ENCODE results near the gene CHST9. TPM values are rescaled to one million over a fixed set of nuclear protein-coding genes. Genes with fewer than 3 reads are reported as not detected.

CHST9 gene
- total RNA-seq, 1 donor from 2014 or later = 5.6 TPM

- Histone ChIP-seq H3K4me1 (no peaks in the 10 kb centered on the region), H3K27ac (no peak overlapping the region)
- intact Hi-C loops (cut with DNase I) = no loop called here
These were observed 177.2 kb downstream of the CHST9 start for GRCh38 chr18:27007880-27008279.

GRCh38 chr18:27005589-27005988 is 179.5 kb downstream of the CHST9 start:
- Histone ChIP-seq H3K36me3 (no peaks in the 10 kb centered on the region), H3K4me3 (no peak overlapping the region), H3K9me3 (no peaks in the 10 kb centered on the region), H3K27me3 (ENCODE audit: low read depth) (no peaks in the 10 kb centered on the region), H3K27ac (no peak overlapping the region), H3K4me1 (no peaks in the 10 kb centered on the region)
- DNase-seq = no peak
- TF ChIP-seq CTCF (IDR thresholded peaks at IDR 0.05) = no peak
- intact Hi-C loops (cut with DNase I) = no loop called here
- ATAC-seq = no peak

More at GRCh38 chr18:27007880-27008279, 177.2 kb downstream of the CHST9 start:
- Histone ChIP-seq H3K4me3 (no peak overlapping the region), H3K9me3 (no peaks in the 10 kb centered on the region), H3K27me3 (ENCODE audit: low read depth) (no peaks in the 10 kb centered on the region), H3K36me3 (no peaks in the 10 kb centered on the region)
- no peak for TF ChIP-seq CTCF (IDR thresholded peaks at IDR 0.05)
- ATAC-seq (no peak), DNase-seq (no peak)

GRCh38 chr18:27004056-27004829 is 180.9 kb downstream of the CHST9 start:
- ATAC-seq = no peak

GRCh38 chr18:26999797-27000196 is 185.3 kb downstream of the CHST9 start:
- Histone ChIP-seq H3K4me1 (no peaks in the 10 kb centered on the region), H3K27ac (no peak overlapping the region), H3K27me3 (ENCODE audit: low read depth) (no peaks in the 10 kb centered on the region), H3K9me3 (no peaks in the 10 kb centered on the region), H3K4me3 (no peak overlapping the region), H3K36me3 (no peaks in the 10 kb centered on the region)
- no peak for TF ChIP-seq CTCF (IDR thresholded peaks at IDR 0.05)
- intact Hi-C loops (cut with DNase I) = no loop called here
- DNase-seq (no peak), ATAC-seq (no peak)

More at GRCh38 chr18:27004056-27004829, 180.9 kb downstream of the CHST9 start:
- Histone ChIP-seq H3K4me1 (no peaks in the 10 kb centered on the region), H3K9me3 (no peaks in the 10 kb centered on the region), H3K36me3 (no peaks in the 10 kb centered on the region), H3K27ac (no peak overlapping the region), H3K4me3 (no peak overlapping the region), H3K27me3 (ENCODE audit: low read depth) (no peaks in the 10 kb centered on the region)
- peak; percentile 22 for TF ChIP-seq CTCF (IDR thresholded peaks at IDR 0.05)
- intact Hi-C loops (cut with DNase I) = no loop called here
- DNase-seq = no peak

GRCh38 chr18:26993568-26993967 is 191.5 kb downstream of the CHST9 start:
- Histone ChIP-seq H3K4me3 (no peak overlapping the region), H3K9me3 (no peaks in the 10 kb centered on the region), H3K36me3 (no peaks in the 10 kb centered on the region), H3K27me3 (ENCODE audit: low read depth) (no peaks in the 10 kb centered on the region), H3K27ac (no peak overlapping the region), H3K4me1 (no peaks in the 10 kb centered on the region)
- no peak for TF ChIP-seq CTCF (IDR thresholded peaks at IDR 0.05)
- intact Hi-C loops (cut with DNase I) = no loop called here
- no peak for DNase-seq
- no peak for ATAC-seq
